ENCODE data around the gene CASR. TPM values are rescaled to one million over a fixed set of nuclear protein-coding genes. Genes with fewer than 3 reads are reported as not detected.
A peak's percentile ranks its signal among the peaks of the same experiment; 100 is the strongest.
"Not testable (repeated sequence)": the region's sequence is repeated elsewhere in the genome, so short reads cannot be mapped to it uniquely, and the experiment has no call there.

Gene CASR
- polyA plus RNA-seq (2013, experiment 1 of 2), result not detected
- polyA plus RNA-seq (2013, experiment 2 of 2), result 0.06 TPM

GRCh38 chr3:122183521-122183892, at the start of gene CASR:
Gene CASR, plus strand, starts transcription at chr3:122183668. Its CDS starts 70,522 bp downstream, at chr3:122254190.
- 7% methylated on average over 14 of the region's 14 CpGs for WGBS
- H3K4me1 ChIP-seq (ENCODE audit: insufficient read depth, low read length), result no peaks in the 10 kb centered on the region
- H3K27me3 ChIP-seq (ENCODE audit: insufficient read depth, low read length), result peaks cover 79% of the 10 kb centered on the region
- H3K36me3 ChIP-seq (ENCODE audit: insufficient read depth, low read length), result no peaks in the 10 kb centered on the region
- H3K9me3 ChIP-seq (ENCODE audit: insufficient read depth, low read depth, low read length), result no peaks in the 10 kb centered on the region
- no peak within 1 kb of the TSS for H3K27ac ChIP-seq (ENCODE audit: low read depth, low read length)
- peak within 1 kb of the TSS; percentile 67 for H3K4me3 ChIP-seq (ENCODE audit: low read length)
- H3K9ac ChIP-seq (ENCODE audit: low read depth, low read length), result peak within 1 kb of the TSS; percentile 38; the same call in 1 of the 2 replicates

- H3K4me1 ChIP-seq (ENCODE audit: insufficient read depth, low read length), result no peaks in the 10 kb centered on the region
- H3K9me3 ChIP-seq (ENCODE audit: insufficient read depth, low read depth, low read length), result peaks cover 18% of the 10 kb centered on the region
- H3K36me3 ChIP-seq (ENCODE audit: insufficient read depth, low read length), result no peaks in the 10 kb centered on the region
- no peak overlapping the region for H3K27ac ChIP-seq (ENCODE audit: low read depth, low read length)
- 94% methylated on average over 3 of the region's 3 CpGs for WGBS
- H3K4me3 ChIP-seq (ENCODE audit: low read length), result no peak overlapping the region
- no peak overlapping the region for H3K9ac ChIP-seq (ENCODE audit: low read depth, low read length)
- no peaks in the 10 kb centered on the region for H3K27me3 ChIP-seq (ENCODE audit: insufficient read depth, low read length)
Measured at GRCh38 chr3:122146466-122146865, 37.0 kb upstream of the CASR start.

GRCh38 chr3:122148941-122149627, 34.4 kb upstream of the CASR start:
- H3K4me3 ChIP-seq (ENCODE audit: low read length), result no peak overlapping the region
- WGBS, result 86% methylated on average over 2 of the region's 2 CpGs

GRCh38 chr3:122151480-122151879, 32.0 kb upstream of the CASR start:
- 100% methylated on average over 1 of the region's 2 CpGs for WGBS
- Histone ChIP-seq H3K36me3 (ENCODE audit: insufficient read depth, low read length) (no peaks in the 10 kb centered on the region), H3K4me3 (ENCODE audit: low read length) (no peak overlapping the region), H3K4me1 (ENCODE audit: insufficient read depth, low read length) (no peaks in the 10 kb centered on the region), H3K9me3 (ENCODE audit: insufficient read depth, low read depth, low read length) (0 out of 2 replicates have a peak, but pooled peaks cover 14% of the 10 kb centered on the region), H3K27me3 (ENCODE audit: insufficient read depth, low read length) (no peaks in the 10 kb centered on the region), H3K27ac (ENCODE audit: low read depth, low read length) (no peak overlapping the region), H3K9ac (ENCODE audit: low read depth, low read length) (no peak overlapping the region)

More at GRCh38 chr3:122148941-122149627, 34.4 kb upstream of the CASR start:
- no peaks in the 10 kb centered on the region for H3K36me3 ChIP-seq (ENCODE audit: insufficient read depth, low read length)
- H3K9me3 ChIP-seq (ENCODE audit: insufficient read depth, low read depth, low read length), result peaks cover 12% of the 10 kb centered on the region; the same call in 1 of the 2 replicates
- H3K27me3 ChIP-seq (ENCODE audit: insufficient read depth, low read length), result no peaks in the 10 kb centered on the region
- H3K4me1 ChIP-seq (ENCODE audit: insufficient read depth, low read length), result no peaks in the 10 kb centered on the region
- no peak overlapping the region for H3K27ac ChIP-seq (ENCODE audit: low read depth, low read length)
- no peak overlapping the region for H3K9ac ChIP-seq (ENCODE audit: low read depth, low read length)

GRCh38 chr3:122164983-122165382, 18.5 kb upstream of the CASR start:
- not testable (repeated sequence) for H3K36me3 ChIP-seq (ENCODE audit: insufficient read depth, low read length); H3K27ac ChIP-seq (ENCODE audit: low read depth, low read length); H3K4me1 ChIP-seq (ENCODE audit: insufficient read depth, low read length); H3K4me3 ChIP-seq (ENCODE audit: low read length); H3K9ac ChIP-seq (ENCODE audit: low read depth, low read length); H3K27me3 ChIP-seq (ENCODE audit: insufficient read depth, low read length)
- 0 out of 2 replicates have a peak, but pooled peaks cover 15% of the 10 kb centered on the region for H3K9me3 ChIP-seq (ENCODE audit: insufficient read depth, low read depth, low read length)
- 89% methylated on average over 12 of the region's 31 CpGs for WGBS

- Histone ChIP-seq H3K36me3 (ENCODE audit: insufficient read depth, low read length) (no peaks in the 10 kb centered on the region), H3K9ac (ENCODE audit: low read depth, low read length) (no peak overlapping the region), H3K27ac (ENCODE audit: low read depth, low read length) (no peak overlapping the region), H3K9me3 (ENCODE audit: insufficient read depth, low read depth, low read length) (peaks cover 18% of the 10 kb centered on the region; the same call in 1 of the 2 replicates), H3K4me3 (ENCODE audit: low read length) (no peak overlapping the region), H3K4me1 (ENCODE audit: insufficient read depth, low read length) (no peaks in the 10 kb centered on the region), H3K27me3 (ENCODE audit: insufficient read depth, low read length) (no peaks in the 10 kb centered on the region)
Measured at GRCh38 chr3:122167630-122168029, 15.8 kb upstream of the CASR start.

- Histone ChIP-seq H3K4me1 (ENCODE audit: insufficient read depth, low read length) (no peaks in the 10 kb centered on the region), H3K9me3 (ENCODE audit: insufficient read depth, low read depth, low read length) (peaks cover 15% of the 10 kb centered on the region; the same call in 1 of the 2 replicates), H3K36me3 (ENCODE audit: insufficient read depth, low read length) (no peaks in the 10 kb centered on the region), H3K27me3 (ENCODE audit: insufficient read depth, low read length) (no peaks in the 10 kb centered on the region), H3K9ac (ENCODE audit: low read depth, low read length) (no peak overlapping the region), H3K27ac (ENCODE audit: low read depth, low read length) (no peak overlapping the region), H3K4me3 (ENCODE audit: low read length) (no peak overlapping the region)
- WGBS, result 89% methylated on average over 3 of the region's 3 CpGs
Measured at GRCh38 chr3:122168044-122168443, 15.4 kb upstream of the CASR start.

- Histone ChIP-seq H3K36me3 (ENCODE audit: insufficient read depth, low read length) (no peaks in the 10 kb centered on the region), H3K27me3 (ENCODE audit: insufficient read depth, low read length) (no peaks in the 10 kb centered on the region), H3K4me1 (ENCODE audit: insufficient read depth, low read length) (no peaks in the 10 kb centered on the region), H3K9ac (ENCODE audit: low read depth, low read length) (no peak overlapping the region), H3K9me3 (ENCODE audit: insufficient read depth, low read depth, low read length) (peaks cover 17% of the 10 kb centered on the region), H3K4me3 (ENCODE audit: low read length) (no peak overlapping the region), H3K27ac (ENCODE audit: low read depth, low read length) (no peak overlapping the region)
- 82% methylated on average over 3 of the region's 3 CpGs for WGBS
Measured at GRCh38 chr3:122169911-122170310, 13.6 kb upstream of the CASR start.

- WGBS, result 77% methylated on average over 2 of the region's 2 CpGs
- H3K9me3 ChIP-seq (ENCODE audit: insufficient read depth, low read depth, low read length), result peaks cover 14% of the 10 kb centered on the region
- not testable (repeated sequence) for H3K36me3 ChIP-seq (ENCODE audit: insufficient read depth, low read length); H3K27ac ChIP-seq (ENCODE audit: low read depth, low read length); H3K4me3 ChIP-seq (ENCODE audit: low read length); H3K4me1 ChIP-seq (ENCODE audit: insufficient read depth, low read length); H3K9ac ChIP-seq (ENCODE audit: low read depth, low read length); H3K27me3 ChIP-seq (ENCODE audit: insufficient read depth, low read length)
Measured at GRCh38 chr3:122171361-122171760, 12.1 kb upstream of the CASR start.

GRCh38 chr3:122178711-122179110, 4.8 kb upstream of the CASR start:
- Histone ChIP-seq H3K9ac (ENCODE audit: low read depth, low read length) (no peak overlapping the region), H3K9me3 (ENCODE audit: insufficient read depth, low read depth, low read length) (peaks cover 4% of the 10 kb centered on the region; the same call in 1 of the 2 replicates), H3K36me3 (ENCODE audit: insufficient read depth, low read length) (no peaks in the 10 kb centered on the region), H3K27me3 (ENCODE audit: insufficient read depth, low read length) (peaks cover 34% of the 10 kb centered on the region), H3K4me1 (ENCODE audit: insufficient read depth, low read length) (no peaks in the 10 kb centered on the region), H3K4me3 (ENCODE audit: low read length) (no peak overlapping the region), H3K27ac (ENCODE audit: low read depth, low read length) (no peak overlapping the region)
- 100% methylated on average over 1 of the region's 5 CpGs for WGBS

- Histone ChIP-seq H3K27me3 (ENCODE audit: insufficient read depth, low read length) (peaks cover 79% of the 10 kb centered on the region), H3K9ac (ENCODE audit: low read depth, low read length) (peak overlapping the region; percentile 6; the same call in 1 of the 2 replicates), H3K9me3 (ENCODE audit: insufficient read depth, low read depth, low read length) (no peaks in the 10 kb centered on the region), H3K4me1 (ENCODE audit: insufficient read depth, low read length) (no peaks in the 10 kb centered on the region), H3K36me3 (ENCODE audit: insufficient read depth, low read length) (no peaks in the 10 kb centered on the region), H3K27ac (ENCODE audit: low read depth, low read length) (no peak overlapping the region), H3K4me3 (ENCODE audit: low read length) (peak overlapping the region; percentile 67)
- WGBS, result under 1% methylated on average over 64 of the region's 64 CpGs
Measured at GRCh38 chr3:122183893-122184590, 574 bp downstream of the CASR start.
